ENCODE results near the gene VPS51. TPM values are rescaled to one million over a fixed set of nuclear protein-coding genes. Genes with fewer than 3 reads are reported as not detected.

Gene VPS51
- total and polyA plus RNA-seq, 2 of the 4 experiments (the other 2 are of a cell fraction), result 56.3 to 113 TPM

- no peaks in the 10 kb centered on the region for H3K9me1 ChIP-seq (ENCODE audit: insufficient read depth, low read length)
- BruUV-seq (replicated peaks), result no TSS peak
- in situ Hi-C loops (cut with MboI; ENCODE audit: low sequenced_read_pairs), result no loop called here
- WGBS, 2 experiments (ENCODE audit: extremely low coverage in 2 of 2, insufficient read length in 1 of 2), result 45% methylated on average over 6 of the region's 8 CpGs; no CpG with 5 or more reads in 1 of the 2 experiments
- H3K9me3 ChIP-seq (ENCODE audit: control insufficient read depth, insufficient read depth, low read length), result no peaks in the 10 kb centered on the region
- no peak overlapping the region for H3K4ac ChIP-seq (ENCODE audit: low read depth, low read length)
- H3K14ac ChIP-seq (replicated peaks; ENCODE audit: low read depth, low read length), result no peak overlapping the region
- dilution Hi-C loops (cut with HindIII; ENCODE audit: low sequenced_read_pairs, unreplicated experiment), result no loop called here
- no peak overlapping the region for H3K9ac ChIP-seq (ENCODE audit: low read depth, low read length)
- H3K4me1 ChIP-seq (ENCODE audit: control insufficient read depth, insufficient read depth, low read length), result no peaks in the 10 kb centered on the region
- H3K56ac ChIP-seq (ENCODE audit: extremely low read depth, insufficient read depth, low read length), result no peak overlapping the region
- no peak overlapping the region for H3K27ac ChIP-seq (ENCODE audit: insufficient read depth, low read length)
- no peak for ATAC-seq (ENCODE audit: low read depth)
- ChIA-PET CTCF (no interaction called here), POLR2A (ENCODE audit: unreplicated experiment) (no interaction called here)
- H3K18ac ChIP-seq (ENCODE audit: low read depth, low read length), result no peak overlapping the region
- H2AK9ac ChIP-seq (replicated peaks; ENCODE audit: low read depth, low read length, poor library complexity), result no peak overlapping the region
- no peak overlapping the region for H3K4me3 ChIP-seq (ENCODE audit: insufficient read depth, low read depth, low read length)
- no peak overlapping the region for H4K91ac ChIP-seq (ENCODE audit: insufficient read depth, low read depth, low read length)
- H2AFZ ChIP-seq (replicated peaks; ENCODE audit: low read length, poor library complexity), result peak overlapping the region; percentile 14
- H4K8ac ChIP-seq (ENCODE audit: low read depth in 2 of 2, low read length in 2 of 2), result no peak overlapping the region
- no peak overlapping the region for H2BK120ac ChIP-seq (ENCODE audit: low read depth, low read length)
- DNase-seq, result no peak
- no peaks in the 10 kb centered on the region for H4K20me1 ChIP-seq (ENCODE audit: insufficient read depth, low read length)
- intact Hi-C loops (cut with micrococcal nuclease), result no loop called here
- H2BK20ac ChIP-seq (ENCODE audit: low read depth, low read length), result no peak overlapping the region
- no peak overlapping the region for H3K4me2 ChIP-seq (ENCODE audit: low read depth, low read length)
- H3K79me1 ChIP-seq (ENCODE audit: low read depth in 1 of 2, low read length in 2 of 2), result no peaks in the 10 kb centered on the region
- TF ChIP-seq CEBPB (IDR thresholded peaks at IDR 0.05; ENCODE audit: low read depth, low read length) (no peak), CTCF (conservative IDR thresholded peaks at IDR 0.05; ENCODE audit: low read depth, low read length) (no peak), MXI1 (IDR thresholded peaks at IDR 0.05; ENCODE audit: borderline replicate concordance, low read depth, low read length) (no peak), MAFK (IDR thresholded peaks at IDR 0.05; ENCODE audit: low read depth, low read length) (no peak), SMC3 (IDR thresholded peaks at IDR 0.05; ENCODE audit: low read depth, low read length) (no peak), RFX5 (IDR thresholded peaks at IDR 0.05; ENCODE audit: low read depth, low read length) (no peak), FOS (IDR thresholded peaks at IDR 0.05; ENCODE audit: low read depth, low read length) (no peak), ELK1 (IDR thresholded peaks at IDR 0.05; ENCODE audit: borderline replicate concordance, low read depth, low read length) (no peak), CHD1 (IDR thresholded peaks at IDR 0.05; ENCODE audit: low read depth, low read length) (no peak), BHLHE40 (IDR thresholded peaks at IDR 0.05; ENCODE audit: low read depth, low read length) (no peak), USF2 (IDR thresholded peaks at IDR 0.05; ENCODE audit: low read depth, low read length) (no peak), RAD21 (IDR thresholded peaks at IDR 0.05; ENCODE audit: low read length) (no peak), NFE2L2 (IDR thresholded peaks at IDR 0.05; ENCODE audit: low read depth, low read length) (no peak), RCOR1 (IDR thresholded peaks at IDR 0.05; ENCODE audit: insufficient replicate concordance, low read length) (no peak), POLR2A (IDR thresholded peaks at IDR 0.05; ENCODE audit: low read depth, low read length) (no peak), MAZ (IDR thresholded peaks at IDR 0.05; ENCODE audit: borderline replicate concordance, low read depth, low read length) (no peak)
- no peak overlapping the region for H2BK15ac ChIP-seq (ENCODE audit: low read depth, low read length)
- H2BK5ac ChIP-seq (ENCODE audit: low read depth, low read length, poor library complexity, severe bottlenecking), result no peak overlapping the region
- H3K36me3 ChIP-seq (ENCODE audit: control insufficient read depth, insufficient read depth, low read length), result no peaks in the 10 kb centered on the region
- H3K27me3 ChIP-seq (ENCODE audit: control insufficient read depth, insufficient read depth, low read length), result peaks cover 20% of the 10 kb centered on the region; the same call in 1 of the 2 replicates
- H2AK5ac ChIP-seq (ENCODE audit: low read depth, low read length), result no peak overlapping the region
- no peak overlapping the region for H3K23ac ChIP-seq (ENCODE audit: low read depth, low read length)
- H4K5ac ChIP-seq (ENCODE audit: low read depth, low read length), result no peak overlapping the region
Measured at GRCh38 chr11:65053827-65054508, 42.0 kb upstream of the VPS51 start.

All from IMR-90 (cell line).